GM18520 (cell line): ENCODE results near the gene NEK4.

Source experiments
- ATAC-seq: cut with Tn5 transposase; IDR thresholded peaks from one replicate; pipeline ENCODE4 v1.9.1; 2021; ENCODE audit not compliant: unreplicated experiment

The NEK4 gene

DNA sequence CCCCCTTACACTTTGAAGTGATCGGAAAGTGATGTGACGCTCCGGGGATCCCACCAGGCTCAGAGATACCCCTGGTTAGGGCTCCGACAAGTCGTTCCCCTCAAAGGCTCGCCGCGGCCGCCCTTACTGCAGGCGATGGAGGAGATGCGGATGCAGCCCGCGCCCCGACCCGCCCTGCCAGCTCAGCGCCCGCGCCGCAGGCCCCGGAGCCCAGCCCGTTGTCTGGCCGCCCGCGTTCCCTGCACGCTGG lies 65.4 kb downstream of the NEK4 start:
- no peak for ATAC-seq

DNA sequence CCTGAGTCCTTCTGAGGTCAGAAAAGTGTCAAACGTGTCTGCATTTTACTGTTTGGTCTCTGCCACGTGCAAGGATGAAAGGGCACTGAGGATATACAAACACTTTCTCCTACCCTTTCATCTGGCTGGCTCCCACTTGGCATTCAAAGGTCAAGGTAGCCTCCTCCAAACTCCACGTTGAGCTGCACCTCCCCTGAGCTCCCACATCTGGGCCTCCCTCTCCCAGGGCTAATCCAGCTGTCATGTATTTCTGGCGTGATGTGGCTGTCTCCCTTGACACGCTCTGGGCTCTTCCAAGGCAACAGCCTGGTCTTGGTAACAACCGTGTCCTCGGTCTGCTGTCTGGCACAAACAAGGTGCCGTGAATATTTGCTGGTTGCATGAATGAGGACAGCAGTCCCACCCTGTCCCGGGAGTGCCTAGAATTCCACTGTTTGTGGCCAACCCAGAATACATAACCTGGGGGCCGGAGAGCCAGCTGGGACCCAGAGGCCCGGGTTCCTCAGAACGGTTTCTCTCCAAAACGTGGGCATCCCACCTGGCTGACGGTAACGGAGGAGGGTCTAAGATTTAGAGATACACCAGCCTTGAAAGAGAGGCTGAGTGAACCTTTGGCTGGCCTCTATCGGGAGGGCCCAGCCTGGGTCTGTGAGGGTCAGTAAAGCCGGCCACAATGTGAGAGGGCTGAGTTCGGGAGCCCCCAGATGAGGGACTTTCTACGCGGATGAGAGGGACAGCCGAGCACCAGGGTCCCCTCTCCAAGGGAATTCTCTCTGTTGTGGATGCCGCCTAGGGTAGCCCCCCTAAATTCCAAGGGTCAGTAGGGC lies 65.9 kb downstream of the NEK4 start:
- ATAC-seq, result no peak

DNA sequence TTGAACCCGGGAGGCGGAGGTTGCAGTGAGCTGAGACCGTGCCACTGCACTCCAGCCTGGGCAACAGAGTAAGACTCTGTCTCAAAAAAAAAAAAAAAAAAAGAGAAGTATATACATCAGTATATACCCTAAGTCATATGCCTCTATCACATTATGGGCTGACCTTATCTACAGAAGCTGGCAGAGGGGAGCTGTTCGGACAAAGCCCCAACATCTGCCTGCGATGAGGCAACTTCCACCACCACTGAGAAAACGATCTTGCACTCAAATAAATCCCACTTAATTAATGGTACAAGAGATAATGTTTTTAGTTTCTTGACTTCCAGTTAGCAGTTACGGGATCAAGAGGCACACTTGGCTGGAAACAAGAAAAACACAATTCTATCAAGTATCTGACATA lies 67.4 kb downstream of the NEK4 start:
- ATAC-seq, result no peak

DNA sequence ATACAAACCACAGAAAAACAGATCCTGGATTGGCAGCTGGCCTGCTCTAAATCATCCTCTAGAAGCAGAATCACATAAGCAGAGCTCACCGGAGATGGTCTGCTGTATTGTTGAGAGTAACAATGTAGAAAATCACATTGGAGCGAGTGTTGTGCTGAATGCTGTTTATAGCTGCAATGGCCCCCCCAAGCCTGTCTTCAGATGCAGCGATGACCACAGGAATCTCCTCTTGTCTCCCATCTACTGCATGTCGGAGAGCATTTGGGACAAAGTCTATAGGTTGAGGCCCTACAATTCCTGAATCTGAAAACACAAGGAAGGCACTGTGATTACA lies 73.1 kb downstream of the NEK4 start:
- ATAC-seq, result no peak

DNA sequence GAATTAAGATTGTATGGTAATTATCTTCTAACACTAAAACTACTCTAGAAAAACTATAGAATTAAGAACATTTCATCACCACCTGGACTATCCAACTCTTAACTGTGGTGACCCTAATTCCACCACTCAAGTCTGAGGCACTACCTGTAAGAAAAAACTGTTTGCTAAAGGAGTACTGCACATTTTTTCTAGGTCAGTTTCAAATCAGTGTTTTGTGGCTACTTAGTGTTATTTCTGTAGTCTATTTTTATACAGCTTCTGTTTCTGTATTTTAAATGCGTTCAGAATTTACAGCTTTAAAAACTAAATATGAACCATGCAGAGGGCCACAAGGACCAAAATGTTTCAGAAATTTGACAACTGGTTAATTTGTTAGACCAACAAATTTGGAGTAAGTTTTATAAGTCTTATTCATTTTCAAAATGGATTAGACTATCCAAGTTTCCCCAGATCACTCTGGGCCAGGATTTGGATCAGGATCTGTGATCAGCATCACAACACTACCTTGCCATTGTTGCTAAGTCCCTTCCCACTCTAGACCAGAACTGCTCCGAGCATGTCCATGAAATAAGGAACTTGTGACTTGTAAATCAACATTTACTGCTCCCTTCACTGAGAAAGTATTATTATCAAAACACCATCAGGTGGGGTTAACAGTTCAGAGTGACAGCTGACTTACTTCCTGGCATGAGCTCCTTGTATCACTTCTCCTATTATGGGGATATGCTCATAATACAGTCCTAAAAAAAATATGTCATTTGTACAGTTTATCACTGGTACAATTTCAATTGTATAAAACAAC lies 73.7 kb downstream of the NEK4 start:
- no peak for ATAC-seq

DNA sequence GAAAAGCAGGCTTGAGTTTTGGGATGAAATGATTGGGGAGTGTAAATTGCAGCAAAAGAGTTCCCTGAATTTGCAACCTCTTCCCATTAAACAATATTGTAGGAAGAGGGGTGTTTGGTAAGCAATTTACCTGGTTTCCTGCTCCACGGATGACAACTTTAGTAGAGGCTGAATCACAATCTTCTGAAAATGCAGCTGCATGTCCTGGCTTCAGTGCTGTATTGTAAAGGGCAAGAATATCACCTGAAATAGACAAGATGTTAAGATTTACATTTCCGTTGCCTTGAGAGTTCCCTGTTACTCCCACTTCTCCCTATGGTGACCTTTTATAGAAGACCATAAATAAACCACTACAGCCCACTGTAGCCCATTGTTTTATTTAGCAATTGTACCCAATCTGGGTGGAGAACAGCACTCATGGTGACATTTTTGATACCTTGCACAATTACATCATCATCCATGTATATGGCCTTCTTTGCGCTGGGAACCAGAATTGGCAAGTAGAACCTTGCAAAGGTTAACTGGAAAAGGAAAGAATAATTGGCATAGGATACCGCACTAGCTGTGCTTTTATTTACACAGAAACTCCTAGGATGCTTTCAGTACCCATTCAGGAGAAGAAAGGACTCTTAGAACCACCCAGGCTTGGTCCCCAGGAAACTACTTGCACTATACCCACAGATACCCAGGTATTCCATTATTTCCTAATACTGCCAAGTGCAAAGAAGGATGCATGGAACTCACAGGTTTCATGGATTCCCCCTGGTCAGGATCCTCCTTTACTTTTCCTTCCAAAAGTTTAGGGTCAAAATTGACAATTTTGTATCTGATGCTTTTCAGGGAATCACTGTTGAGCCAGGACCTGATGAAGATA lies 74.7 kb downstream of the NEK4 start:
- no peak for ATAC-seq

DNA sequence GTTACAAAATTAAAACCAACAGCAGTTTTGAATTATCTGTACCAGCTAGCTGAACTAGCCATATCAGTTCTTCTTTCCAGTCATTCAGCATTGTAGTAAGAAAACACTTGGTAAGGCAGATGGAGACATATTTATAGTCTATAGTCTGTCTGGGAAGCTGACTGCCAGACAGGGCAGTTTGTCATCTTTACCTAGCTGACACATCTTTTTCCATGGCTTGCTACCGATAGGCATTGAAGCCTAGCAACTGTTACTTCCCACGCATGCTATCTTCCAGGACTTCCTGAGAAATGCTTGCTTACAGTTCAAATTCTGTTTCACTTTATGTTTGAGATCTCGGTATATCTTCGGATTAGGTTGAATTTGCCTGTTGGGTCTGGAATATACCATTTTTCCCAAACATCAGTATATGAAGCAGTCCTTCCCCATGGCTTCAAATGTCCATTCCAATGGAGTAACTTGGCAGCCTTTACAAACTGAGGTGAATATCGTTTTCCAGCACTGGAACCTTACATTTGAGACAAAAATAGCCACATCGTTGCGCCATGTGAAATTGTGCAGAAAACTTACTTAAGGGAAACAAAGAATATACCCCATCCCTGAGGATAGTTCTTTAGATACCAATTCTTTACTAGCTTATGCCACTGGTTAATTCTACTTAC lies 76.1 kb downstream of the NEK4 start:
- ATAC-seq, result no peak

DNA sequence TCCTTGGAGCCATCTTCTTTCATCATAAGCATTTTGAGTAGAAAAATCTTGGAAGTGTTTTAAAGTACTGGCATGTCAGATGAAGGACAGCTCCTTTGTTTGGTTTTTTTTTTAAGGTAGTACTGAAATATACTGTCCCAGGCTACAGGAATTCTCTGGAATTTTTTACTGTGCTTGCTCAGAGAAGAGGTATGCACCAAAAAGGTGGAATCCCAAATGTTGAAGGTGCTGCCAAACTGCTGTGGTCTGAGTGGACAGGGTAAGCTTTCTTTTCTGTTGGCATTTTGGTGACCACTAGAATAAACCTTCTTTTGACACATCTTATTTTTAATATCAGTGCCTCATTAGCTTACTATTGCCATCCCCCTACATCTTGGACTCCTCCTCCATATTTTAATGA lies 77.7 kb downstream of the NEK4 start:
- ATAC-seq, result no peak

DNA sequence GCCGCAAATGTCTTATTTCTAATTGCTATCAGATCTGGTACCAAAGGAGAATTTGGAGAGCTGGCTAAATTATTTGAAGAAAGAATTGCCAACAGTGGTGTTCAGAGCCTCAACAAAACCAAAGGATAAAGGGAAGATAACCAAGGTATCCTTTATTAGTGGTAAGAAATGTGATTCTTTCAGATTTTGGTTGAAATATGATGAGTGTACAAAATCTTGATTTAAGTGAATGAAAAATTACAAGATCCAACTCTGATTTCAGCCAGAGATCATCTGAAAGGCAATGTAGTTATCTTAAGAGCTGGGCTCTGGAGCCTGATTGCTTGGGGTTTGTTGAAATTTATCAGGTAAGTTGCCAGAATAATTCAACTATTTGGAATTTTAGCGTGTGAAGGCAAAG lies 80.2 kb downstream of the NEK4 start:
- no peak for ATAC-seq

DNA sequence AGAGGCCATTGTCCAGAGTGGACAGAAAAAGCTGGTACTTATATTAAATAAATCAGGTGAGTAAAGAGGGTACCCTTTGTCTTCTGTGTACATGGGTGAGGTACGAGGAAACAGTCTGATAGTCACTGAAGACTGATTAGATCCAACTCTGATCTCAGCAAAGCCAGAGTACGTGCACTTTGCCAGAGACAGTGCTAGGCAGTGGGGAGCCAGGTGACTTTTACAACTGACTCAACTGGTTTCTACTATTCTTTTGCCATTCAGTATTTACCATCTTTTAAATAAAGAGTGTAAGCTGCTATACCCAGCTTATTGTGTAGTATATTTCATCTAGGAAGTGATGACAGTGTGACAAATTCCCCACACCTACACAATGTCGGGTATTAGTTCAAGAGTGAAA lies 81.6 kb downstream of the NEK4 start:
- ATAC-seq, result no peak

DNA sequence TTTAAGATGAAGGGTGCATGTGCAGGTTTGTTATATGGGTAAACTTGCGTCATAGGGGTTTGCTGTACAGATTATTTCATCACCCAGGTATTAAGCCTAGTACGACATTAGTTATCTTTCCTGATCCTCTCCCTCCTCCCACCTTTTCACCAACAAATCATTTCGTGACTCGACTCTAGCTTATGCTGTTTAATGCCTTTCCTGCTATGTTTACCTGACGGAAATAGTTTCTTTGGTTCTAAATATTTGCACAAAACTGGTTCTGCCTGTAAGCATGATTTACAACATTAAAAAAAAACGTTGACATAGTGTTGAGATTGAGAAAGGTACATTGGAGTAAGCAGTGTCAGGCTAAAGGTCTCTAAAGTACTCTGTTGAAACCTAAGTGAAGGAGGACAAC lies 82.5 kb downstream of the NEK4 start:
- ATAC-seq, result no peak

DNA sequence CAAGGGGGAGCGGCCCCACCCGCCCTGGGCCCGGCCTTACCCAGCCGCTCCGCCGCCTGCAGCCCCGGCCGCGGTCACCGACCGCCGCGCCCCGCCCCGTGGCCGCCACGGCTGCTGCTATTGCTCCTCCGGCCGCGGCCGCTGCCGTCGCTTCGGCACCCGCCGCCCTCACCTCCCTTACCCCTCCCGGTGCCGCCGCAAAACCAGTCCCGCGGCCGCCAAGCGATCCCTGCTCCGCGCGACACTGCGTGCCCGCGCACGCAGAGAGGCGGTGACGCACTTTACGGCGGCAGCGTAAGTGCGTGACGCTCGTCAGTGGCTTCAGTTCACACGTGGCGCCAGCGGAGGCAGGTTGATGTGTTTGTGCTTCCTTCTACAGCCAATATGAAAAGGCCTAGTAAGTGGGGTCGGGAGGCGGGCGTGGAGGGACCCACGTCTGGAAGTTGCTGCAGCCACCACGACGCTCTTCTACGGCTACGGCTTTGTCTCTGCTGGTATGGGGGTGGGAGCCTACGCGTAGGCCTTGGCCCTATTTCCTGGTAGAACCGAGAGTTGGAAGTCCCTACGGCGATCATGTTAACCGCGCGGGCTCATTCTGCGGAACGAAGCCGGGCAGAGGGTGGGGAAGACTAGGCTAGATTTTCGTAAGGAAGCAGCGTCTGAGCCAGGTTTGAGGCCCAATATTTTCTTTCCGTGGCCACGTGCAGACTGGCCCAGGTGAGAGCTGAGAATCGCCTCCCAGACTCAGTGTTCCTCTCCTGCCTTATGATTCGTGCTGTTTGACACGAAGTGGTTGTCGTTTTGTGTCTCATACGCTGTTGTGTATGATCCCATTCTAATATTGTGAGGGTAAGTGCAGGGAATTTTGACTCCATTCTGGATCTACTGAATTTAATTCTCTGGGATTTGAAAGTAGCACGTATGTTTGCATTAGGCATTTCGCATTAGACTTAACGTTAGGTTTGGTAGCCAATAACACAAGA lies 84.7 kb downstream of the NEK4 start, which contains the start of the genes GNL3 and PBRM1:
Gene GNL3 (plus strand): TSS at position 324 of the 983 bp plus-strand sequence. CDS start 61 bp downstream, at position 385.
Gene PBRM1 (minus strand): TSS at position 205 of the 983 bp plus-strand sequence.
- ATAC-seq, result peak; percentile 75

DNA sequence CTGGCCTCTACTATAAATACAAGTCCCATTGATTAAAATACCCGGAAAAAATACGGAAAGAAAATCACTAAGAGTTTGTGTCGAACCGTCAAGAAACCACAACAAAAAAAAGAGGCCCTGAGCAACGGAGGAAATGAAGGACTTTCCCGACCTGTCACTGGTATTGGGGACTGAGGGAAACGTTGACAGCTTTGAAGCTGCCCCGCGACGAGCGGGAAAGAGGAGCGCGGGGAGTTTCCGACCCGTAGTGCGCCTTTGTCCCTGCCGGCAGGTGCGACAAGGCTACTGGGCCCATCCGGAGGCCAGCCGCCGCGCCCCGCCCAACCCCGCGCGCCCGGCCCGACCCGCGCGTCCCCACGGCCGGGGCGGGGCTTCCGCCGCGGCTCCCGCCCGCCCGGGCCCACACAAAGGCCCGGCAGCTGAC lies 85.4 kb downstream of the NEK4 start:
- ATAC-seq, result peak; percentile 59

DNA sequence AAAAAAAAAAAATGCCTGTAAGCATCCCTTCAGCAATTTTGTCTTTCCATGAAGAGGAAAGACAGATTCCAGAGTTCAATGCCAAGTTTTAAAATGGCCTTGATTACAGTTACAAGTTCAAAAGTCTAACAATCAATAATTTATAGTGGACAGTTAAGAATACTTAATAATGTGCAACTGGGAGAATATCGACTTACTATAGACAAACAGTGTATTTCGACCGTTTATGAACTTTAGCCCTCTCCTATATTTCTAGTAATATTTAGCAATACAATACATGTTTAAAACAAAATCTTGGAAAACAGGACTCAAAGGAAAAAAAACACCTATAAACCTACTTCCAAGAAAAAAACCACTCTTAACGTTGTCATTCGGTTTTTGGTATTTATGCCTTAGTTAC lies 86.6 kb downstream of the NEK4 start:
- no peak for ATAC-seq

DNA sequence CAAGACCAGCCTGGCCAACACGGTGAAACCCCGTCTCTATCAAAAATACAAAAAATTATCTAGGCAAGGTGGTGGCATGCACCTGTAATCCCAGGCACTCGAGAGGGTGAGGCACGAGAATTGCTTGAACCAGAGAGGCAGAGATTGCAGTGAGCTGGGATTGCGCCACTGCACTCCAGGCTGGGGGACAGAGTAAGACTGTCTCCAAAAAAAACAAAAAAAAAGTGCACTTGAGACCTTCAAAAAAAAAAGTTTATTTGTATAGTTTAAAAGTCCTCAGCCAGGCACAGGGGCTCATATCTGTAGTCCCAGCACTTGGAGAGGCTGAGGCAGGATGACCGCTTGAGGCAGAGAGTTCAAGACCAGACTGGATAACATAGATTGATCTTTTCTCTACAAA lies 87.1 kb downstream of the NEK4 start:
- ATAC-seq, result no peak

DNA sequence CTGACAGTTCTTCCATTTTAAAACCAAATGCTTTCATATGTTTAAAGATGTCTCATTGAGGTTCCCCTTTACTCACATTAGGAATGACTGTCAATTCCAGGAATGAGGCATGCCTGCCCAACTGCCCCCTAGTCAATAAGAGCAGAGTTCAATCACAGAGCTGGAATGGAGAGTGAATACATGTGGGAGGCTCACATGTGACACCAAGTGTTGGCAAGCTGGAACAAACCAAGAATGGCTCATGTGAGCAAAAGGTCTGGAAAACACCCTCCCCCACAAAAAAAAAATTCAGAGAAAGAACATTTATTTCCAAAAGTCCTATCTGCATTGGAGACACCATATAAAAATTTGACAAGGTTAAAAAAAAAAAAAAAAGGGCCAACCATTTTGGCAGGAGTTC lies 88.7 kb downstream of the NEK4 start:
- ATAC-seq, result no peak

DNA sequence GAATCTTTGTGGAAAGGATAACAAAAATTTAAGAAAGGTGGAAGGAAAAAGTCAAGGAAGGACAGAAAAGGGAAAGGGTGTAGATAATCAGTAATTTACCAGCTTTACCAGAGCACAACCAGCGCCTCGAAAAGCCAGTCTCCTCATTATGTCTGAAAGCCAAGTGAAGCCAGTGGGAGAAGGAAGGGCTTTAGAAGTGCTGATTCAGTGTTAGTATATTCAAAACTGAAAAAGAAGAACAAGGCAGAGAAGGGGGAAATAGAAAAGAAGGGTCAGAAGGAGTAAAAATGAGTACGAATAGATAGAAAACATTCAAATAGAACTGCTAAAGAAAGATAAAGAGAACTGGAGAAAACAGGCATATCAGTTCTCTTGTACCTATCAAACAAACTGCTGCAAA lies 89.1 kb downstream of the NEK4 start:
- ATAC-seq, result no peak

DNA sequence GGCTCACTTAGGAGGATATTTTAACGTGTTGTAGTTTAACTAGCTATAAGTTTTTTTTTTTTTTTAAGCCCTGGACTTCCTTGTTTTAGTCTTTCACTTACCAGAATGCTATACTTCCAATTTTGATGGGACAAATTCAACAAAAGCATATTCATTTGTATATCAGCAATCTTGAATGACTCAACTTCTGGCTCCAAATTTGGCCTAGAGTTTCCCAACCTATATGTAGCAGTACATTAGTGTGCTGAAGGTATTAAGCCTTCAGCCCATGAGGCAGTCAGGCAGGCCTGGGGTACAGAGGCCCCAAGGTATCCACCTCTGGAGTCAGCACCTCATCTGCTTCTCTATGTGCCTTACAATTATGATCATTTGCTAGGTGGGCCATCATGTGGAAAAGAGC lies 90.9 kb downstream of the NEK4 start:
- no peak for ATAC-seq

DNA sequence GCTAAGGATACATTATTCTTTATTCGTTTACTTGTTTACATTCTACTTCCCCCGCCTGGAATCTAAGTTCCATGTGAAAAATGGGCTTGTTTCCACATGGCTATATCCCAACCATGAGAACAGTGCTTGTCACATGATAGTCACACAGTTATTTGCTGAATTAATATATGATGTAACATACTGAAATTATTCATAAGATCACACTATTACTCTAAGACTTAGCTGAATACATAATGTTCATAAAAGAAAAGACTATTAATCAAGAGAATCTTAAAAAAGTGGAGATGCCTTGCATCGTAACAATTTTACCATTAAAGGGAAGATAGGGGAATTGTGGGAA lies 91.6 kb downstream of the NEK4 start:
- no peak for ATAC-seq
